GM21737 (cell line): Measurements from ENCODE around the gene MSI2.

ENCODE experiments used
- ATAC-seq: cut with Tn5 transposase; IDR thresholded peaks from one replicate; pipeline ENCODE4 v1.9.1; 2021; ENCODE audit warnings: mild to moderate bottlenecking, moderate library complexity; ENCODE audit not compliant: unreplicated experiment

MSI2 gene

DNA sequence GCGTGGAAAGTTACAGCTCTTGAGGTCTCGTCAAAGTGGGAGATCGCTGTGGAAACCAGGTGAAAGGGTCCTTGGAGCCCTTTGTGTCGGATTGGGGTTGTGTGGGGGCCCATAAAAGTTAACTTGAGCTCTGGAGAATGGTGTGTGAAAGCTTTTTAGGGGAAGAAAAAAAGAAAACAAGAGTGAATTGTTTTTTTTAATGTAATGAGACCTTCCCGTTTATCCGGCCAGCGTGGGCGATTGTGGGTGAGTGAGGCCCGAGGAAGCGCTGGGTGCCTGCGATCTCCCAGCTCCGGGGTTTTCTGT, 150.6 kb downstream of the MSI2 start:
- no peak for ATAC-seq

DNA sequence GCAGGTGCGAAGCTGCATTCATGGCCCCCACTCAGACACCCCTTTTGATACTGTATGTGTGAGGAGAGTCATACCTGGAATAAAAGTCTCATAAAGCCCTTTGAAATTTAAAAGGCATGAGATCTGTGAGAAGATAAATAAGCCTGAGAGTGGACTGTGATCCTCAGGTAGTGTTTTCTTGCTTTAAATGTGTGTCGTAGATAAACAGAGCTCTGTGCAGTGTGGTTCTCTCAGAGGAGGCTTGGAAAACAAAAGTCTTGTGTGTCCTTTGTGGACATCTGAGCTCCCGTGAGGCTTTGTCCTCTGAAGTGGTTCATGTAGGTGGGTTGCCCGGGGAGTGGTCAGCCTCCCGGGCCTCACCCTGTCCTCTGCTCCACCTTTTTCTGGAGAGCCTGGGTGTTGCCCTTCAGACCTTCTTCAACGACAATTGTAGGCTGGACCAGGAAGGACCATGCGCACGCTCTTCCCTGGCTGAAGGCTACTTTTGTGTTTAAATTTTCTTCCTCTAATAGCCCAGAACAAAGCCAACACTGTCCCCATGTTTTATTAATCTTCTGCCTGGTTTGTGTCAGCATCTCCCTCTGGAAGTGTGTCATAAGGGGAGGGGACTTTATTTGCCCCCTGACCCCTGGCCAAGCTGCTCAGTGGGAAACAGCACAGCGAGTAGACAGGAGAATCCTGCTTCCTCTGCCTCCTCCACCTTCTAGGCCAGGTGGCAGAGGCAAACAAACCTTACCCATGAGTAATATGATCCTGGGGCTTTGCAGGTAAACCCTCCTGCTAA, 151.2 kb downstream of the MSI2 start:
- no peak for ATAC-seq

GRCh38 chr17:57408071-57408811, 151.9 kb downstream of the MSI2 start:
- no peak for ATAC-seq

DNA sequence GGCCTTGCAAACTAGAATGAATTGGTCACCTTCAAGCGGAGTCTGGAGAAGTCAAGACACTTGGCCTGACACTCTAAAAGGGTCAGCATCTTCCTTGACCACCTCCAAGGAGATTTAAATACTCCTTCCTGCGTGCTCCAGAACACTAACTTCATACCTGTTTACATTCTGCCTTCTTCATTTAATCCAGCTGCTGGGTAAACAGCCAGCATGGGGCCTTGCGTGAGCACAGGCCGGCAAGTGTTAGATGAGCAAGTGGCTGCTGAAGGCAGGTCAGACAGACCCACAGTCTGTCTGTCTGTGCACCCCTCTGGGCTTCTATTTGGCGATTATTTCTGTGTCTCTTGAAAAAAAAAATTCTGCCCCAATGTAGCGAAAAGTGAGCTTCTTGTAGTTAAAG, 153.8 kb downstream of the MSI2 start:
- no peak for ATAC-seq

- ATAC-seq, result no peak
These were observed 156.3 kb downstream of the MSI2 start for GRCh38 chr17:57412520-57413096.

DNA sequence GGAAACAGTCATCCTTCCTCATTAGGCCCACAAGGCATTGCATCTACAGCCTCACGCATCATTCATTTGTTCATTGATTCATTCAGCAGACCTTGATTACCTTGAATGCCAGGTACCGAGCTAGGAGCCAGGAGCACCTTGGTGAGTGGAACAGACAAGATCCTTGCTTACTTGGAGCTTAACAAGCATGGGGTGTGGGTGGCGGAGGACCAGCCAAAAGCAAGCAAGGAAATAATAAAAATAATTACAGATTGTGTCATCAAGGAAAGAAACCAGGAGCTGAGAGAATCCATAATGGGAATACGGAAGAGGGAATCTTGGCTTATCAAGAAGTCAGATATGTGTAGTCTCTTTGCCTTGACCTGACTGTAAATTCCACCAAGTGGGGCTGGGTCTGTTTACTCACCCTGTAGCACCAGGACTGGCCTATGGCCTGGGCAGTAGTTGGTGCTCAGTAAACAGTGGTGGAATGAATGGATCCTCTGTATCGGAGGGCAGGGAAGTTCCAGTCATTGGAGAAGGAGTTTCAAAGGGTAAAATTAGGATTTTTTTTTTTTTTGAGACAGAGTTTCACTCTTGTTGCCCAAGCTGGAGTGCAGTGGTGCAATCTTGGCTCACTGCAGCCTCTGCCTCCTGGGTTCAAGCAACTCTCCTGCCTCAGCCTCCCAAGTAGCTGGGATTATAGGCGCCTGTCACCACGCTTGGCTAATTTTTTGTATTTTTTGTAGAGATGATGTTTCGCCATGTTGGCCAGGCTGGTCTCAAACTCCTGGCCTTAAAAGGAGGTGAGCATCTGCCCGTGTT, 157.7 kb downstream of the MSI2 start:
- no peak for ATAC-seq

DNA sequence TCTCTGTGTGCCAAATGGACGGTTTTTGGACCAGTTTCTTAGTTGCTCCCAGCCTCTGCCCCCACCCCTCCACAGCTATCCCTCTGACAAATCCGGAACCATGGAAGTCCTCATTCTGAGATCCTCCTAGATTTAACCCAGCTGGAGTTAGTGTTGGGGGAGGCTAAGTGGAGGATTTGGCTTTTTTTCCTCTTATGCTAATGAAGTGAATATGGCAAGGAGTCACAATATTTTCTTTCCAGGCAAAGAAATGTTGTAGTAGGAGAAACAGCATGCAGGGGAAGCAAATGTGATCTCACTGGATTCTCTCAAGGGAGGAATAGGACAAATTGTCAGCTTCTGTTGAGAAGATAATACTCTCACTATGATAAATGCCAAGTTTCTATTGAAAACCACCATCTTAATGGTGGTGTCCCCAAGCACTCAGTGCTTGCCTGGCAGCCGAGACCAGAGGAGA, 159.5 kb downstream of the MSI2 start:
- ATAC-seq, result no peak

- ATAC-seq, result no peak
These were observed 160.0 kb downstream of the MSI2 start for GRCh38 chr17:57416369-57416768.

DNA sequence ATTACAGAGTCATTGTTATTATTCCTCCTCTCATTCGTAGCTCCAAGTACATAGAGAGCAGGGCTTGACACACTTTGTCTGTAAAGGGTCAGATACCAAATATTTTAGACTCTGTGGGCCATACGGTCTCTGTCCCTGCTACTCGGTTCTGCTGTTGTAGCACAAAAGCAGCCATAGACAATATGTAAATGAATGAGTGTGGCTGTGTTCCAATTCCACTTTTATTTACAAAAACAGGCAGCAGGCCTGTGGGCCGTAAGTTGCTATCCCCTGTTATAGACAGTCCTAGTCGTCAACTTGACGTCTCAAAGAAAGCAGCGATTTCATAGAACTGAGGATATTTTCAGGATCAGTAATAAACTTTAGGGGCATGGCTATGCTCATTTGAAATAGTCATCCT, 161.6 kb downstream of the MSI2 start:
- no peak for ATAC-seq

DNA sequence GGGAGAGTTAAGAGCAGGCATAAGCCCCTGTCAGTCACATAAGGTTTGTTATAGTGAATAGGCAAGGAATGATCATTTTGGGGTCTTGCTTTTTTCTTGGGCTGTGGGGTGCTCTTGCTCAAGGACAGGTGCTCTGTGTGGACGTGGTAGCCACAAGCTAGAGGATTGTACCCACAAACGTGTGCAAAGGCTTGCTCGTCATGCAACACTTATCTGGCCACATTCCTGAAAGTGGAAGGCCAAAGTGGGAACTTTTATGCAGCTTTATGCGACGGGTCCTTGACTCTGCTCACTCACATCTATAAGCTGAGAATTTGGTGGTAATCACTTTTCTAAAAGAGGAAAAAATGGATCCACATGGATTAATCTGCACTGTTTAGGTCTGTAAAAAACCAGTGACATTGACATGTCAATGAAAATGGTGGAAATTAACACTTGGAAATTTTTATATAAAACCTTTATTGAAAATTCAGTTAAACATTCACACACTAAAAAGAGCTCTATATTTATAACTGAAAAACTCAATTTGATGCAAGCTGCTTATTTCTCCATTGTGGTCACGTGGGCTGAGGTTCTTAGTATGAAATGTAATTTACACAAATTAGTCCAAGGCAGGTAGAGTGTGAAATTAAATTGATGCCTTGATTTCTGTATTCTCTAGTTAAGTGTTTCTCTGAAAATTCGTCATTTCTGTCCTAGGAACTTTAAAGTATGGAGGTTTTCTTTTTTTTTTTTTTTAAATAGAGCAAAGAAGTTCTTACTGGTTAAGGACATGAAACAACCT, 162.3 kb downstream of the MSI2 start:
- no peak for ATAC-seq

- no peak for ATAC-seq
These were observed 163.7 kb downstream of the MSI2 start for GRCh38 chr17:57419940-57420550.

DNA sequence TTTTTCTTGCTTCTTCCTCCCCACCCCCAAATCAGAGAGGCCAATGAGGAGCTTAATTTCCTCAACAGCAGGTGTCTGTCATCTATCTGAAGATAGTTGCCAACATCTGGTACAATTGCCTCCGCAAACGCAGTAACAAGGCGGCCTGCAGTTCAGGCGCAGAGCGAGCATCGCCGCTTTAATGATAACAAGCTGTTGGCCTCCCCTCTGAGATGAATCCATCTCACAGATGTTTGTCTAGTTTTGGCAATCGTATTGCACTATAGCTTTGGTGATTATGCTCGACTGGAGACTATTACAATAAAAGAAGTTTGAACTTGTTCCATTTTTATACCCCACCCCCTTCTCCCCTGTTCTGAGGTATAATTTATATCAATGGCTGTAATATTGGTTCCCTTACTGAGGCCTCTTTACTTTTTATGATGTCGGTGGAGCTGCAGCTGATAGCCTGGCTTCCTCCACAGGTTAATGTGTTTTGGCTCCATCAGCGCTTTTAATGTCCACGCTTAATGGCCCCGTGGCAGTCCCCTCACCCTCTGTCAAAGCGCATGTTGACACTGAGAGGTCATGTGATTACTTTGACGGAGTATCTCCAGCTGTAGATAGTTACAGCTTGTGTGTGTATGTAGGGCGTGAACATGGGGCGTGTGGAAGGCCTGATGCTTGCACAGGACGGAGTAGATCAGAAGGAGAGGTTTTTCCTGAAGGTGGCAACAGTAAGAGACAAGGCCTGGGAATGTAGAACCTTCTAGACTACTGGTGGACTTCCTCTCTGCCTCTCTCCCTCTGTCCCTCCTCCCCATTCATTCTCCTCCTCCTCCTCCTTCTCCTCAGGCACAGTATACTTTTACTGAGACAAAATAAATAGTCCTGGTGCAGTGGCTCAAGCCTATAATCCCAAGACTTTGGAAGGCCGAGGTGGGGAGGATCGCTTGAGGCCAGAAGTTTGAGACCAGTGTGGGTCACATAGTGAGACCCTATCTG, 164.7 kb downstream of the MSI2 start:
- ATAC-seq, result no peak

DNA sequence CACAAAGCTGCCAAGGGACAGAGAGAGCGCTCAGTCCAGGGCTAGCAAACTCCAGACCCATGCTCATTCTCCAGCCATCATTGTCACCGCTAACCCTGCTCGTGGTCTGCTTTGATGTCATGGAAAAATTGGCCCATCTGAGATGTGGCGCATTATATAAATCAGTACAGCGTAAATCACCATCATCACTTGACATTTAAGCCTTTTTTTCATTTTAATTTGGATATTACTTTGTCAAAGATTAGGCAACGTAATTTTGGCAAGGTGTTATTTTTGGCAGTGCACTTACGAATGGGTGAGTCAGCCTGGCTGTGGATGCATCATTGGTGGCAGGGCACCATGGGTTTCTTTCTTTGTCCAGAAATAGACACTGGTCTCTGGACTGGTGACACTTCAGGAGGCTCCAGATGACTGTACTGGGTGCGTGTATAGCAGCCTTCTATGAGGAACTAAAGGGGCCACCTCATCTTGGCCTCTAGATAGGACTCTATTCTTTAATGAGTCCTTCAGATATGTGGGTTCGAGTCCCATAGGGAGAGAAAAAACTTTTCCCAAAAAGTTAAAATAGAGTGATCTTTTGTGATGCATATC, 166.3 kb downstream of the MSI2 start:
- no peak for ATAC-seq

- no peak for ATAC-seq
These were observed 167.2 kb downstream of the MSI2 start for GRCh38 chr17:57423541-57423940.

DNA sequence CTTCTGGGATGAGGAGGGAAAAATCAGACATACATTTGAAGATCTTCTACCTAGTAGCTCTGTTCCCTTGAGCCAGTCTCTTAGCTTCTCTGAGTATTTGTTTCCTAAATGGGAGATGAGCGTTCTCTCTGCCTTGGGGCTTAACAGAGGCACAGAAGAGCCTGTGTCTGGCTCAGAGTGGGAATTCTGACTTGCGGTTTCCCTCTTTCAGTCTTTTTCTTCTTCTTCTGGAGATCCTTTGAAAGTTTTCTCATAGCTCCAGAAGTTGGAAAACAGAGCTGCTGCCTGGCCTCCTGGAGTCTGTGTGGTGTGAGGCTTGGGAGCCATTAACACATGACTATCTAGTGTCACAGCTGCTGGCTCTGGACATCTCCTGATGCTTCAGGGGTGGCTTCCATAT, 167.9 kb downstream of the MSI2 start:
- ATAC-seq, result no peak

DNA sequence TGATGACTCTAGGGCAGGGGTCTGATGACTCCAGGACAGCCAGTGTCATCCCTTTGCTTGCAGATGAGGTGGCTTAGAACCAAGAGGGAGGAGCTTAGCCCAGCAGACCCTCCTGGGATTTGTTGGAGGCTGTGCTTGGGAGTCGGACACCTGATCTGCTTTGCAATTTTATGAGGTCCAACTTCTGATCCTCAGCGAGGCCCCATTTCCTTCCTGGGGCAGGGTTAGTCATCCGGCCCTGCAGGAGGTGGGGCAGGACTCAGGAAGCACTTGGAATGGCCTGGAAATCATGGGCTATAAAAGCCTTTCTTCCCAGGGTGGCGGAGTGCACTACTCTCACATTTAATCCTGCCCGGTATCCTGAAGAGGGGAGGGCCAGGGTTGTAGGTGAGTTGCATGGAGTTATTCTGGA, 168.5 kb downstream of the MSI2 start:
- no peak for ATAC-seq

GRCh38 chr17:57425431-57425830, 169.1 kb downstream of the MSI2 start:
- ATAC-seq, result no peak
